ENCODE measurements around the gene RNF32.

- no peak for TF ChIP-seq CTCF (IDR thresholded peaks at IDR 0.05 in 8 of 11, conservative IDR thresholded peaks at IDR 0.05 in 3 of 11)
- no peak for TF ChIP-seq POLR2A (IDR thresholded peaks at IDR 0.05)
- TF ChIP-seq POLR2AphosphoS5 (IDR thresholded peaks at IDR 0.05), result no peak
Measured at GRCh38 chr7:156693627-156694026, 53.1 kb downstream of the RNF32 start.
